Caki2 (cell line): ENCODE data around the gene SLC2A10. TPM values are rescaled to one million over a fixed set of nuclear protein-coding genes. Genes with fewer than 3 reads are reported as not detected.

ENCODE experiments used
- DNase-seq: peaks from one replicate; pipeline ENCODE4 v3.0.0-alpha.2; 2015; ENCODE audit warnings: low read depth
- in situ Hi-C: cut with HindIII; loops from 2 replicates; pipeline ENCODE4 v1.10.0; 2016; ENCODE audit warnings: low sequenced_read_pairs, low pct_unique_long_range_greater_than_20kb, mixed read lengths
- total RNA-seq: library from RNA; depleted of rRNA; stranded (reverse); fragments of >200 nt; shearing (Covaris generic); gene quantifications from 2 replicates; pipeline ENCODE4 v1.2.3, GENCODE V29; 2014; ENCODE audit warnings: low replicate concordance

Gene SLC2A10
- total RNA-seq, 1 experiment from 2014 or later: 7.9 TPM

GRCh38 chr20:46755483-46756413 is 46.3 kb downstream of the SLC2A10 start:
- no peak for DNase-seq

GRCh38 chr20:46756419-46756818 is 47.0 kb downstream of the SLC2A10 start:
- no peak for DNase-seq
- in situ Hi-C loops: no loop called here

More at GRCh38 chr20:46755483-46756413, 46.3 kb downstream of the SLC2A10 start:
- in situ Hi-C loops: no loop called here

- in situ Hi-C loops: no loop called here
- no peak for DNase-seq
Measured at GRCh38 chr20:46757135-46757534, 47.7 kb downstream of the SLC2A10 start.

- in situ Hi-C loops: no loop called here
- peak; percentile 59 for DNase-seq
Measured at GRCh38 chr20:46757754-46758678, 48.6 kb downstream of the SLC2A10 start.

GRCh38 chr20:46758929-46759669 is 49.6 kb downstream of the SLC2A10 start:
- in situ Hi-C loops: no loop called here
- DNase-seq: no peak

GRCh38 chr20:46761566-46761965 is 52.1 kb downstream of the SLC2A10 start:
- no peak for DNase-seq
- in situ Hi-C loops: no loop called here

GRCh38 chr20:46764068-46764467 is 54.6 kb downstream of the SLC2A10 start:
- in situ Hi-C loops: no loop called here
- DNase-seq: no peak

GRCh38 chr20:46765506-46766120 is 56.2 kb downstream of the SLC2A10 start:
- DNase-seq: no peak
- in situ Hi-C loops: no loop called here

GRCh38 chr20:46767127-46767761 is 57.8 kb downstream of the SLC2A10 start:
- in situ Hi-C loops: no loop called here
- peak; percentile 11 for DNase-seq

GRCh38 chr20:46770330-46771194 is 61.1 kb downstream of the SLC2A10 start:
- peak; percentile 22 for DNase-seq
- in situ Hi-C loops: no loop called here

GRCh38 chr20:46771195-46771588 is 61.7 kb downstream of the SLC2A10 start:
- in situ Hi-C loops: no loop called here
- DNase-seq: no peak

GRCh38 chr20:46772901-46773300 is 63.5 kb downstream of the SLC2A10 start:
- in situ Hi-C loops: no loop called here

GRCh38 chr20:46773680-46774079 is 64.2 kb downstream of the SLC2A10 start:
- no peak for DNase-seq
- in situ Hi-C loops: no loop called here

More at GRCh38 chr20:46772901-46773300, 63.5 kb downstream of the SLC2A10 start:
- DNase-seq: no peak

- in situ Hi-C loops: no loop called here
- no peak for DNase-seq
Measured at GRCh38 chr20:46774236-46774635, 64.8 kb downstream of the SLC2A10 start.

- DNase-seq: no peak
- in situ Hi-C loops: no loop called here
Measured at GRCh38 chr20:46774943-46775560, 65.6 kb downstream of the SLC2A10 start.

GRCh38 chr20:46775806-46776205 is 66.4 kb downstream of the SLC2A10 start:
- in situ Hi-C loops: no loop called here
- DNase-seq: no peak
